Measurements from ENCODE around the gene SAMD15. TPM values are rescaled to one million over a fixed set of nuclear protein-coding genes. Genes with fewer than 3 reads are reported as not detected.
"Not testable (repeated sequence)": the region's sequence is repeated elsewhere in the genome, so short reads cannot be mapped to it uniquely, and the experiment has no call there.

Gene SAMD15
- total RNA-seq, 1 experiment from 2014 or later: 0.84 TPM

DNA sequence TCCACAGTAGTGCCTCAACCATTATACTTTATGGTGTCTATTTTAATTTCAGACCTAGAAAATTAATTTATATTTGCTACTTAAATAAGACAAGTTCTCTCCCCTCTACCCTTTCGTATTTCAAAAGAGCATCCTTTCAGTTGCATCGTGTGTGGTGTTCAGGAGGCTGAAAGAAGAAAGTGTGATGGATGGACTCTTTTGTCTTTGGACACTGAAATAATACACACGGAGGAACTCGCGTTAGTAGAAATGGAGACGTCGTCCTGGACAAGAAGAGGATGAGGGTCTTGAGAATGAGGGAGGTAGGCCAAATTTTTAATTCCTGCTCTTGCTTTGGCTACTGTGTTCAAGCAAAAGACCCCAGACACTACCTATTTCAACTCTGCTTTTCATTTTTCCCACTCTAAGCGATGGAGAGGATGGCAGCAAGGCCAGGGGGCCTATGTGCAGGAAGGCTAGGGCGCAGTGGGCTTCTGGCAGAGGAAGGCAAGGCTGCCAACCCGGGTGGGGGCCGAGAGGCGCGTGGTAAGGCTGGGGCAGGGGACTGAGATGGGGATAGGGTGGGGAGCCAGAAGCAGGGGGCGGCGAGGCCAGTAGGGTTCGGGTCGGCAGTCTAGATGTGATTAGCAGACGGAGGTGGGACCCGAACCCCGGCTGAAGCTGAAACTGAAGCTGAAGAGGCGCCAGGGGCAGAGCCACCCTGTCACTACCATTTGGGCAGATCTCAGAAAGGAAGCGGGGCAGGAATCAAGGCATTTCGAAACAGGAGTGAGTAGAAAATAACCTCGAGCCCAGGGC lies 1.0 kb upstream of the SAMD15 start:
- no peak for DNase-seq (ENCODE audit: low read depth)

- no peak for DNase-seq (ENCODE audit: low read depth)
Measured at GRCh38 chr14:77377502-77377844, 294 bp downstream of the SAMD15 start.

DNA sequence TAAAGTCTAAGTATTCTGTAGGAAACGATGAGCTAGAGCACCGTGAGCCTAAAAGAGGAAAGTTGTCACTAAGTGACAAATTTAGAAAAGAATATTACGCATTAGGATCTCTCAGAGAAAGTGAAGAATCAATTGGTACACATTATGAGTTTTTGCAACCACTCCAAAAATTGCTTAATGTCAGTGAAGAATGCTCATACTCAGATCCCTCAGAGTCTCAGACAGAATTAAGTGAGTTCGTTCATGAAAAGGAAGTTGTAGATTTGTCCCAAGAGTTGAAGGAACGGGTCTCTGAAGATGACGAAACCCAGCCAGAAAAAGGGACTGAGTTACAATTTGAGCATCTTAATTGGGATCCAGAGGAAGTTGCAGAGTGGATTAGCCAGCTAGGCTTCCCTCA lies 1.5 kb downstream of the SAMD15 start:
- no peak for DNase-seq (ENCODE audit: low read depth)

DNA sequence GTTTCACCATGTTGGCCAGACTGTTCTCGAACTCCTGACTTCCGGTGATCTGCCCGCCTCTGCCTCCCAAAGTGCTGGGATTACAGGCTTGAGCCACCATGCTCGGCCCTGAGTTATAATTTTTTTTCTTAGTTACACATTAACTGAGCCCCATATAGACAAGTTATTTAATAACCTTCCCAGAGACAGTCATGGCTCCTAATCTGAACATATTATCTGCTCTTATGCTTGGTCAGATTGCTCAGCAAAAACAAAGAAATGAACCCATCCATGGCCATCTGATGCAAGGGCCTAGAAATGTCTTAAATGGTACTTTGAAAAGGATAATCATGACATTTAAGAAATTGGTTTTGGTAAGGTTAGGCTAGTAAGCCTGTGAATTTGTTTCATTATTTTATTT lies 13.0 kb downstream of the SAMD15 start:
- DNase-seq (ENCODE audit: low read depth): no peak

DNA sequence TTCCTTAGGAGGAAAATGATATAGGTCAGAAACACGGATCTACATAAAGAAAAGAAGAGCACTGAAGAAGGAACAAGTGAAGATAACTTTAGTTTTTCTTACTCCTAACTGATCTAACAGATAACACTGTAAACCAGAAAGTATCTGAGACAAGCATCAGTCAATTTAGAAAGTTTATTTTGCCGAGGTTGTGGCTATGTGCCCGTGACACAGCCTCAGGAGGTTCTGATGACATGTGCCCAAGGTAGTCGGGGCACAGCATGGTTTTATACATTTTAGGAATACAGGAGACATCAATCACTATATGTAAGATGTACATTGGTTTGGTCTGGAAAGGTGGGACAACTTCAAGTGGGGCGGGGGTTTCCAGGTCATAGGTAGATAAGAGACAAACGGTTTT lies 23.0 kb downstream of the SAMD15 start:
- DNase-seq (ENCODE audit: low read depth): no peak

GRCh38 chr14:77403768-77404167 lies 26.6 kb downstream of the SAMD15 start:
- DNase-seq (ENCODE audit: low read depth): no peak

- no peak for DNase-seq (ENCODE audit: low read depth)
Measured at GRCh38 chr14:77406086-77406485, 28.9 kb downstream of the SAMD15 start.

DNA sequence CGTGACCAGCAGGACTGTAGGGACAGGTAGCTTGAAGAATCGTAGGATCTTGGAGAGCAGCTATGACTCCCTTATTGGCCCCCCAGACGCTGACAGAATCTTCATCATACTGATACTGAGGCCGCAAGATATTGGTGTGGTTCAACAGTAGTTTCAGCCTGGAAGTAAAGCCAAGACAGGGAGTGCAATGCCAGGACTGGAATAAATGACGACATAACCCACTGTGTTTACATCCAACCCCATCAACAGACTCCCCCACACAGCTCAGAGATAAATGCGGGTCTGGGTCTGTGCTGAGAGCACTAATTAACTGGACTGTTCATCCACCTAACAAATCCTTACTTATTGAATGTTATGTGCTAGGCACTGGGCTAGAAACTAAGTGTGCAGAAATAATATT lies 29.5 kb downstream of the SAMD15 start:
- no peak for DNase-seq (ENCODE audit: low read depth)

- no peak for DNase-seq (ENCODE audit: low read depth)
Measured at GRCh38 chr14:77407158-77407557, 30.0 kb downstream of the SAMD15 start.

DNA sequence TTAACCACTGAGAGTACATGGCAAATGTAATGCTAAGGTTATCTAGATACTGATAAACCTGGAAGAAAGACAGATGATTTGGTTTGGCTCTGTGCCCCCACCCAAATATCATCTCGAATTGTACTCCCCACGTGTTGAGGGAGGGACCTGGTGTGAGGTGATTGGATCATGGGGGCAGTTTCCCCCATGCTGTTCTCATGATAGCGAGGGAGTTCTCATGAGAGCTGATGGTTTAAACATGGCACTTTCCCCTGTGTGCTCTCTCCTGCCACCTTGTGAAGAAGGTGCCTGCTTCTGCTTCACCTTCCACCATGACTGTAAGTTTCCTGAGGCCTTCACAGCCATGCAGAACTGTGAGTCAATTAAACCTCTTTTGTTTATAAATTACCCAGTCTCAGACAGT lies 32.0 kb downstream of the SAMD15 start:
- no peak for DNase-seq (ENCODE audit: low read depth)

GRCh38 chr14:77415403-77416030 lies 38.3 kb downstream of the SAMD15 start:
- DNase-seq (ENCODE audit: low read depth): not testable (repeated sequence)

DNA sequence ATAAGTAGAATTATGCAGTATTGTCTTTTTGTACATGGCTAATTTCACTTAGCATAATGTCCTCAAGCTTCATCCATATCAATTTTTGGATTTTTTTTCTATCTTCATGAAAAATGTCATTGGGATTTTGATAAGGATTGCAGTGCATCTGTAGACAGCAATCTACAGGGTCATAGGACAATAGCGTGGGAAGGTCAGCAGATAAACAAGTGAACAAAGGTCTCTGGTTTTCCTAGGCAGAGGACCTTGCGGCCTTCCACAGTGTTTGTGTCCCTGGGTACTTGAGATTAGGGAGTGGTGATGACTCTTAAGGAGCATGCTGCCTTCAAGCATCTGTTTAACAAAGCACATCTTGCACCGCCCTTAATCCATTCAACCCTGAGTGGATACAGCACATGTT lies 38.9 kb downstream of the SAMD15 start:
- DNase-seq (ENCODE audit: low read depth): not testable (repeated sequence)

DNA sequence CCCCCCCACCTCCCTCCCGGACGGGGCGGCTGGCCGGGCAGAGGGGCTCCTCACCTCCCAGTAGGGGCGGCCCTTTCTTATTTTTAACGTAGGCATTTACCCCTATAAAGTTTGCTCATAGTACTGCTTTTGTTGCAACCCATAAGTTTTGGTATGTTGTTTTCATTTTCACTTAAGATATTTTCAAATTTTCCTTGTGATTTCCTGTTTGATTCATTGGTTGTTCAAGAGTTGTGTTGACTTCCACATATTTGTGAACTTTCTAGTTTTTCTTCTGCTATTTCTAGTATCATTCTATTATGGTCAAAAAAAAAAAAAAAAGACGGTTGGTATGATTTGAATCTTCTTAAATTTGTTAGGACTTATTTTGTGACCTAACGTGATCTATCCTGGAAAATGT lies 39.7 kb downstream of the SAMD15 start:
- no peak for DNase-seq (ENCODE audit: low read depth)

DNA sequence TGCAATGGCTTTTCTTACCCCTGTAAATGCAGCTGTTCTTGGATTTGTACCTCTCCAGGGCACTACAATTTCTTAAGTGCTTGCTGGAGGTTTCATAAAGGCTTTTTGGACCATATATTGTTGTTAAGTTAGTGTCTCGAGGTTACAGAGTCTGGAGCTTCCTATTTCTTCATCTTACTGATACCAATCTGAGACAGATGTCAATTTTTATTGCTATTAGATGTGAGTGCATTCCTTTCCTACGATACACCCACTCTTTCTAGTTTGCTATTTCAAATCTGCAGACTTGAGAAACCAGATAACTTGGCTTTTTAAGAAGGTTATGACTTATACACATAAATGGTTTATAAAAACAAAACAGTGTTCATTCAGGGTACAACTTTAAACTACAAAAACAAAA lies 44.0 kb downstream of the SAMD15 start:
- no peak for DNase-seq (ENCODE audit: low read depth)

- no peak for DNase-seq (ENCODE audit: low read depth)
Measured at GRCh38 chr14:77423423-77423822, 46.2 kb downstream of the SAMD15 start, which contains the start of gene NOXRED1. TSS of gene NOXRED1 (minus strand) at chr14:77423523. CDS start at chr14:77422889, 634 bp downstream.

- DNase-seq (ENCODE audit: low read depth): no peak
Measured at GRCh38 chr14:77424862-77425261, 47.7 kb downstream of the SAMD15 start.

DNA sequence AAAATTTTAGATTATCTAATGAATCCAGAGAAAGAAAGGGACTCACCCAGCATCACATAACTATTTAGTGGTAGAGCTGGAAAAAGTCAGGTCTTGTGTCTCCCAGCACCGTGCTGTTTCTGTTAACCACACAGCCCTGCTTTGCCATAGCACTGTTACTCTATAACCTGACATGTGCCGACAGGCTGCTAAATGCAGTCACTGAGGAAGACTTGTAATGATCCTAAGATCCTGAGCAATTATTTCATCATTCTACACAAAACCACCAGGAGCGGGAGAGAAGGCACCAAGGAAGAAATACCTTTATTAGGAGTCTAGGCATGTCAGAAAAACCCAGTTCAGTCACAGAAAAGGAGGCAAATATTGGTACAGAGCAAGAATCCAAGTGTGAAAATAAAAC lies 49.2 kb downstream of the SAMD15 start:
- DNase-seq (ENCODE audit: low read depth): no peak

- peak; percentile 18 for DNase-seq (ENCODE audit: low read depth)
Measured at GRCh38 chr14:77436042-77436441, 58.9 kb downstream of the SAMD15 start.

- no peak for DNase-seq (ENCODE audit: low read depth)
Measured at GRCh38 chr14:77438596-77438995, 61.4 kb downstream of the SAMD15 start.

DNA sequence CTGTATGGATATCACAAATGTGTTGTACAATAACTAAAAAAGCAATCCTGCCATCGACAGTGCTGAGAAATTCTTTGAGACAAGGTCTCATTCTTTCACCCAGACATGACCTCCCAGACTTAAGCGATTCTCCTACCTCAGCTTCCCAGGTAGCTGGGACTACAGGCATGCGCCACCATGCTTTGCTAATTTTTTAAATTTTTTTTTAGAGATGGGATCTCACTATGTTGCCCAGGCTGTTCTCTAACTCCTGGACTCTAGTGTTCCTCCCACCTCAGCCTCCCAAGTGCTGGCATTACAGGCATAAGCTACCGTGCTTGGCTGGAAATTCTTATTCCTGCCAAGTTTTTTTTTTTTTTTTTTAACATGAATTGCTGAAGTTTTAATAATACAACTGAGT lies 62.7 kb downstream of the SAMD15 start:
- no peak for DNase-seq (ENCODE audit: low read depth)

Data from RPMI7951 (cell line).